ENCODE data around the gene MICAL3. TPM values are rescaled to one million over a fixed set of nuclear protein-coding genes. Genes with fewer than 3 reads are reported as not detected.
A peak's percentile ranks its signal among the peaks of the same experiment; 100 is the strongest.

The MICAL3 gene
- polyA plus RNA-seq, 1 of the 3 experiments (the other 2 are of a cell fraction): 83.1 TPM

GRCh38 chr22:17880020-17880419 is 144.3 kb downstream of the MICAL3 start (continued):
- TF ChIP-seq, protein P1, sequence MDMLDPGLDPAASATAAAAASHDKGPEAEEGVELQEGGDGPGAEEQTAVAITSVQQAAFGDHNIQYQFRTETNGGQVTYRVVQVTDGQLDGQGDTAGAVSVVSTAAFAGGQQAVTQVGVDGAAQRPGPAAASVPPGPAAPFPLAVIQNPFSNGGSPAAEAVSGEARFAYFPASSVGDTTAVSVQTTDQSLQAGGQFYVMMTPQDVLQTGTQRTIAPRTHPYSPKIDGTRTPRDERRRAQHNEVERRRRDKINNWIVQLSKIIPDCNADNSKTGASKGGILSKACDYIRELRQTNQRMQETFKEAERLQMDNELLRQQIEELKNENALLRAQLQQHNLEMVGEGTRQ (IDR thresholded peaks at IDR 0.05; ENCODE audit: borderline replicate concordance, low read depth, low read length): no peak
- TF ChIP-seq ELF1 (IDR thresholded peaks at IDR 0.05) (no peak), EZH2phosphoT487 (IDR thresholded peaks at IDR 0.05; ENCODE audit: borderline replicate concordance, low read depth) (no peak), NFIC (IDR thresholded peaks at IDR 0.05; ENCODE audit: borderline replicate concordance) (no peak), TAF1 (IDR thresholded peaks at IDR 0.05; ENCODE audit: borderline replicate concordance, low read depth, low read length) (no peak), SMC3 (IDR thresholded peaks at IDR 0.05; ENCODE audit: low read depth, low read length) (no peak), NRF1 (IDR thresholded peaks at IDR 0.05; ENCODE audit: low read depth, low read length) (no peak), FOSL2 (IDR thresholded peaks at IDR 0.05; ENCODE audit: borderline replicate concordance, low read depth) (no peak), JUND (IDR thresholded peaks at IDR 0.05) (no peak)

GRCh38 chr22:17878941-17879340 is 145.4 kb downstream of the MICAL3 start:
- Histone ChIP-seq H3K79me2 (ENCODE audit: insufficient read depth) (no peaks in the 10 kb centered on the region), H3K9me3 (no peaks in the 10 kb centered on the region), H3K9ac (no peak overlapping the region), H4K20me1 (ENCODE audit: insufficient read depth) (0 out of 2 replicates have a peak, but pooled peaks cover 5% of the 10 kb centered on the region), H3F3A (replicated peaks; ENCODE audit: insufficient read depth) (no peaks in the 10 kb centered on the region), H3K9me2 (no peaks in the 10 kb centered on the region), H3K27ac (ENCODE audit: low read depth in 2 of 2, low read length in 1 of 2) (peak overlapping the region in 1 of 2 experiments; percentile 78; a peak in 2 of 4 replicates), H3K4me3 (ENCODE audit: low read depth in 2 of 2, low read length in 1 of 2) (no peak overlapping the region), H3K4me2 (no peak overlapping the region), H3K36me3 (replicated peaks in 1 of 2; ENCODE audit: control insufficient read depth in 1 of 2, insufficient read depth in 2 of 2, low read length in 1 of 2) (peaks cover 5 to 67% of the 10 kb centered on the region in 2 experiments), H3K27me3 (ENCODE audit: insufficient read depth) (no peaks in the 10 kb centered on the region), H3K4me1 (ENCODE audit: control insufficient read depth in 1 of 2, insufficient read depth in 2 of 2, low read depth in 1 of 2, low read length in 1 of 2) (peaks cover 0 to 32% of the 10 kb centered on the region in 2 experiments; a peak in 2 of 4 replicates), H2AFZ (ENCODE audit: low read depth) (no peak overlapping the region)
- ChIA-PET POLR2A (no interaction called here), CTCF (interaction anchor here (1.3 to 3.6 kb wide), 4 partner anchors 13 to 197 kb away, joined by 4 to 13 read pairs (median 7); no protein-coding TSS in a partner anchor)
- peak; percentile 70 for DNase-seq
- TF ChIP-seq CTCF (IDR thresholded peaks at IDR 0.05): no peak
- TF ChIP-seq, protein P2, sequence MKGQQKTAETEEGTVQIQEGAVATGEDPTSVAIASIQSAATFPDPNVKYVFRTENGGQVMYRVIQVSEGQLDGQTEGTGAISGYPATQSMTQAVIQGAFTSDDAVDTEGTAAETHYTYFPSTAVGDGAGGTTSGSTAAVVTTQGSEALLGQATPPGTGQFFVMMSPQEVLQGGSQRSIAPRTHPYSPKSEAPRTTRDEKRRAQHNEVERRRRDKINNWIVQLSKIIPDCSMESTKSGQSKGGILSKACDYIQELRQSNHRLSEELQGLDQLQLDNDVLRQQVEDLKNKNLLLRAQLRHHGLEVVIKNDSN (IDR thresholded peaks at IDR 0.05; ENCODE audit: borderline replicate concordance, low read depth): no peak
- WGBS (ENCODE audit: low lambda C conversion rate): 81% methylated on average over 7 of the region's 7 CpGs

GRCh38 chr22:17878186-17878694 is 146.1 kb downstream of the MICAL3 start:
- Histone ChIP-seq H3K4me1 (ENCODE audit: control insufficient read depth in 1 of 2, insufficient read depth in 2 of 2, low read depth in 1 of 2, low read length in 1 of 2) (peaks cover 0 to 36% of the 10 kb centered on the region in 2 experiments; a peak in 2 of 4 replicates), H3K4me2 (no peak overlapping the region), H3K36me3 (replicated peaks in 1 of 2; ENCODE audit: control insufficient read depth in 1 of 2, insufficient read depth in 2 of 2, low read length in 1 of 2) (peaks cover 0 to 67% of the 10 kb centered on the region in 2 experiments), H3F3A (replicated peaks; ENCODE audit: insufficient read depth) (no peaks in the 10 kb centered on the region), H3K27ac (ENCODE audit: low read depth in 2 of 2, low read length in 1 of 2) (peak overlapping the region in 1 of 2 experiments; percentile 78; a peak in 2 of 4 replicates), H2AFZ (ENCODE audit: low read depth) (no peak overlapping the region), H3K4me3 (ENCODE audit: low read depth in 2 of 2, low read length in 1 of 2) (no peak overlapping the region), H3K27me3 (ENCODE audit: insufficient read depth) (no peaks in the 10 kb centered on the region), H3K9me3 (no peaks in the 10 kb centered on the region), H4K20me1 (ENCODE audit: insufficient read depth) (0 out of 2 replicates have a peak, but pooled peaks cover 5% of the 10 kb centered on the region), H3K9ac (no peak overlapping the region), H3K79me2 (ENCODE audit: insufficient read depth) (no peaks in the 10 kb centered on the region), H3K9me2 (no peaks in the 10 kb centered on the region)
- POLR2A ChIA-PET: no interaction called here
- DNase-seq: peak; percentile 76
- WGBS (ENCODE audit: low lambda C conversion rate): 87% methylated on average over 9 of the region's 10 CpGs
- CTCF ChIA-PET: interaction anchor here (0.7 to 3.6 kb wide), 5 partner anchors 14 to 198 kb away, joined by 3 to 13 read pairs (median 6); no protein-coding TSS in a partner anchor
- TF ChIP-seq ELF1 (IDR thresholded peaks at IDR 0.05) (no peak), TAF1 (IDR thresholded peaks at IDR 0.05; ENCODE audit: borderline replicate concordance, low read depth, low read length) (no peak), TCF12 (IDR thresholded peaks at IDR 0.05) (no peak), CHD2 (IDR thresholded peaks at IDR 0.05; ENCODE audit: low read length, partially characterized antibody) (no peak), TEAD4 (IDR thresholded peaks at IDR 0.05; ENCODE audit: borderline replicate concordance, insufficient read depth) (no peak), EZH2phosphoT487 (IDR thresholded peaks at IDR 0.05; ENCODE audit: borderline replicate concordance, low read depth) (no peak), RXRA (IDR thresholded peaks at IDR 0.05; ENCODE audit: borderline replicate concordance, low read depth) (no peak), SMC3 (IDR thresholded peaks at IDR 0.05; ENCODE audit: low read depth, low read length) (no peak)
- TF ChIP-seq, protein P2 (IDR thresholded peaks at IDR 0.05; ENCODE audit: borderline replicate concordance, low read depth): no peak
- TF ChIP-seq, protein P3, sequence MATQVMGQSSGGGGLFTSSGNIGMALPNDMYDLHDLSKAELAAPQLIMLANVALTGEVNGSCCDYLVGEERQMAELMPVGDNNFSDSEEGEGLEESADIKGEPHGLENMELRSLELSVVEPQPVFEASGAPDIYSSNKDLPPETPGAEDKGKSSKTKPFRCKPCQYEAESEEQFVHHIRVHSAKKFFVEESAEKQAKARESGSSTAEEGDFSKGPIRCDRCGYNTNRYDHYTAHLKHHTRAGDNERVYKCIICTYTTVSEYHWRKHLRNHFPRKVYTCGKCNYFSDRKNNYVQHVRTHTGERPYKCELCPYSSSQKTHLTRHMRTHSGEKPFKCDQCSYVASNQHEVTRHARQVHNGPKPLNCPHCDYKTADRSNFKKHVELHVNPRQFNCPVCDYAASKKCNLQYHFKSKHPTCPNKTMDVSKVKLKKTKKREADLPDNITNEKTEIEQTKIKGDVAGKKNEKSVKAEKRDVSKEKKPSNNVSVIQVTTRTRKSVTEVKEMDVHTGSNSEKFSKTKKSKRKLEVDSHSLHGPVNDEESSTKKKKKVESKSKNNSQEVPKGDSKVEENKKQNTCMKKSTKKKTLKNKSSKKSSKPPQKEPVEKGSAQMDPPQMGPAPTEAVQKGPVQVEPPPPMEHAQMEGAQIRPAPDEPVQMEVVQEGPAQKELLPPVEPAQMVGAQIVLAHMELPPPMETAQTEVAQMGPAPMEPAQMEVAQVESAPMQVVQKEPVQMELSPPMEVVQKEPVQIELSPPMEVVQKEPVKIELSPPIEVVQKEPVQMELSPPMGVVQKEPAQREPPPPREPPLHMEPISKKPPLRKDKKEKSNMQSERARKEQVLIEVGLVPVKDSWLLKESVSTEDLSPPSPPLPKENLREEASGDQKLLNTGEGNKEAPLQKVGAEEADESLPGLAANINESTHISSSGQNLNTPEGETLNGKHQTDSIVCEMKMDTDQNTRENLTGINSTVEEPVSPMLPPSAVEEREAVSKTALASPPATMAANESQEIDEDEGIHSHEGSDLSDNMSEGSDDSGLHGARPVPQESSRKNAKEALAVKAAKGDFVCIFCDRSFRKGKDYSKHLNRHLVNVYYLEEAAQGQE (IDR thresholded peaks at IDR 0.05; ENCODE audit: low read depth, low read length): no peak
